ENCODE results near the gene WDR31.

WDR31 gene

DNA sequence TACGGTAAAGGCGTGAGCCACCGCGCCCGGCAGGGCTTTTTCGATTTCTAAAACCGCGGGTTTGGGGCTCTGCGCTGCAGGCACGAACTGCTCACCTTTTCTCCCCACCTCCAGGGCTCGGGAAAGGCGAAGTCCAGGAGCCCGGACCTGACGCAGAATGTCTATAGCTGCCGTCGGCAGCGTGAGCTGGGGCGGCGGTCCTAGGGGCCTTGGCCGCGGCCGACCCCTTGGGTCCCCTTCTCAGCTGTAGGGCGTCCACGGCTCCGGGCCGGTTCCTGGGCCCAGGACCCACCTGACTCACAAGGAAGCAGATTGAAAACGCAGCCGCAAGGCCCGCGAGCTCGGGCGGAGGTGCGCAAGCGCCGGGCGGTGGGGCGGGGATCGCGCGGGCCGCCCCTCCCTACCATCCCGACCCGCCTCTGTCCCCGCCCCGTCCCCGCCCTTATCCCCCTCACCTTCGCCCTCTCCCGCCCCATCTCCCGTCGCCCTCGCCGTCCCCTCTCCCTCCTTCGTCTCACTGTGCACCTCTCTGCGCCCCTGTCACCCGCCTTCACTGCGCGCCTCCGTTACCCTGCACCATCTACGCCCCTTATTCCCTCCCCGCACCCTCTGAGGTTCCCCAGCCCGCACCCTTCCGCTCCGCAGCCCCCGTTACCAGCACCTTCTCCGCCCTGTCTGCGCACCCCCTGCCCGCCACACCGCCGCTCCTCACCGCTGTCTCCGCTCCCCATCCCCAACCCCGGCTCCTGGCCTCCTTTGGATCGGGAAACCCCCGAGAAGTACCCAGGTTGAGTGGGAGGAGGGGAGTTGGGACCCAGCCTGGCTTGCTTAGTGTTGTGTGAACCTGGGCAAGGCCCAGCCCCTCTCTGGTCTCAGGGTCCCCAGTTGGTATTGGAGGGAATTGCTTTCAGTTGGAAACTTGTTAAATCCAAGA is 36.8 kb upstream of the WDR31 start, which contains the start of gene HDHD3 (continued):
- TF ChIP-seq ZNF610 (tag by site-specific recombination; IDR thresholded peaks at IDR 0.05; ENCODE audit: borderline replicate concordance), result peak; percentile 90; the same call in 1 of the 2 replicates
- TF ChIP-seq ZNF677 (tag by site-specific recombination; IDR thresholded peaks at IDR 0.05), result no peak
- no peak for TF ChIP-seq ZNF175 (tag by site-specific recombination; IDR thresholded peaks at IDR 0.05)
- TF ChIP-seq, protein P1, sequence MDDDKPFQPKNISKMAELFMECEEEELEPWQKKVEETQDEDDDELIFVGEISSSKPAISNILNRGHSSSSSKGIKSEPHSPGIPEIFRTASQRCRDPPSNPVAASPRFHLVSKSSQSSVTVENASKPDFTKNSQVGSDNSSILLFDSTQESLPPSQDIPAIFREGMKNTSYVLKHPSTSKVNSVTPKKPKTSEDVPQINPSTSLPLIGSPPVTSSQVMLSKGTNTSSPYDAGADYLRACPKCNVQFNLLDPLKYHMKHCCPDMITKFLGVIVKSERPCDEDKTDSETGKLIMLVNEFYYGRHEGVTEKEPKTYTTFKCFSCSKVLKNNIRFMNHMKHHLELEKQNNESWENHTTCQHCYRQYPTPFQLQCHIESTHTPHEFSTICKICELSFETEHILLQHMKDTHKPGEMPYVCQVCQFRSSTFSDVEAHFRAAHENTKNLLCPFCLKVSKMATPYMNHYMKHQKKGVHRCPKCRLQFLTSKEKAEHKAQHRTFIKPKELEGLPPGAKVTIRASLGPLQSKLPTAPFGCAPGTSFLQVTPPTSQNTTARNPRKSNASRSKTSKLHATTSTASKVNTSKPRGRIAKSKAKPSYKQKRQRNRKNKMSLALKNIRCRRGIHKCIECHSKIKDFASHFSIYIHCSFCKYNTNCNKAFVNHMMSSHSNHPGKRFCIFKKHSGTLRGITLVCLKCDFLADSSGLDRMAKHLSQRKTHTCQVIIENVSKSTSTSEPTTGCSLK (tag by site-specific recombination; IDR thresholded peaks at IDR 0.05), result no peak
- peak; percentile 93 for TF ChIP-seq KLF1 (tag by site-specific recombination; IDR thresholded peaks at IDR 0.05)
- no peak for TF ChIP-seq ZNF830 (tag by site-specific recombination; IDR thresholded peaks at IDR 0.05; ENCODE audit: low read depth)
- no peak for TF ChIP-seq SCRT1 (tag by site-specific recombination; IDR thresholded peaks at IDR 0.05; ENCODE audit: borderline replicate concordance)
- TF ChIP-seq ZSCAN23 (tag by site-specific recombination; IDR thresholded peaks at IDR 0.05), result no peak
- TF ChIP-seq SP3 (tag by site-specific recombination; IDR thresholded peaks at IDR 0.05), result peak; percentile 94
- no peak for TF ChIP-seq ZNF791 (tag by site-specific recombination; IDR thresholded peaks at IDR 0.05)
- TF ChIP-seq ZBTB20 (tag by site-specific recombination; IDR thresholded peaks at IDR 0.05), result peak; percentile 87; the same call in 1 of the 2 replicates
- TF ChIP-seq ZNF837 (tag by site-specific recombination; IDR thresholded peaks at IDR 0.05), result no peak
- TF ChIP-seq ZNF792 (tag by site-specific recombination; IDR thresholded peaks at IDR 0.05), result no peak
- TF ChIP-seq ZNF404 (tag by site-specific recombination; IDR thresholded peaks at IDR 0.05), result no peak
- TF ChIP-seq ZNF776 (tag by site-specific recombination; IDR thresholded peaks at IDR 0.05; ENCODE audit: borderline replicate concordance), result no peak
- TF ChIP-seq, protein P2, sequence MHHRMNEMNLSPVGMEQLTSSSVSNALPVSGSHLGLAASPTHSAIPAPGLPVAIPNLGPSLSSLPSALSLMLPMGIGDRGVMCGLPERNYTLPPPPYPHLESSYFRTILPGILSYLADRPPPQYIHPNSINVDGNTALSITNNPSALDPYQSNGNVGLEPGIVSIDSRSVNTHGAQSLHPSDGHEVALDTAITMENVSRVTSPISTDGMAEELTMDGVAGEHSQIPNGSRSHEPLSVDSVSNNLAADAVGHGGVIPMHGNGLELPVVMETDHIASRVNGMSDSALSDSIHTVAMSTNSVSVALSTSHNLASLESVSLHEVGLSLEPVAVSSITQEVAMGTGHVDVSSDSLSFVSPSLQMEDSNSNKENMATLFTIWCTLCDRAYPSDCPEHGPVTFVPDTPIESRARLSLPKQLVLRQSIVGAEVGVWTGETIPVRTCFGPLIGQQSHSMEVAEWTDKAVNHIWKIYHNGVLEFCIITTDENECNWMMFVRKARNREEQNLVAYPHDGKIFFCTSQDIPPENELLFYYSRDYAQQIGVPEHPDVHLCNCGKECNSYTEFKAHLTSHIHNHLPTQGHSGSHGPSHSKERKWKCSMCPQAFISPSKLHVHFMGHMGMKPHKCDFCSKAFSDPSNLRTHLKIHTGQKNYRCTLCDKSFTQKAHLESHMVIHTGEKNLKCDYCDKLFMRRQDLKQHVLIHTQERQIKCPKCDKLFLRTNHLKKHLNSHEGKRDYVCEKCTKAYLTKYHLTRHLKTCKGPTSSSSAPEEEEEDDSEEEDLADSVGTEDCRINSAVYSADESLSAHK (tag by site-specific recombination; IDR thresholded peaks at IDR 0.05), result no peak
- TF ChIP-seq SALL2 (tag by site-specific recombination; IDR thresholded peaks at IDR 0.05; ENCODE audit: borderline replicate concordance), result no peak
- TF ChIP-seq ZNF596 (tag by site-specific recombination; IDR thresholded peaks at IDR 0.05), result no peak
- TF ChIP-seq ZNF529 (tag by site-specific recombination; IDR thresholded peaks at IDR 0.05; ENCODE audit: insufficient replicate concordance), result no peak
- TF ChIP-seq, protein P3, sequence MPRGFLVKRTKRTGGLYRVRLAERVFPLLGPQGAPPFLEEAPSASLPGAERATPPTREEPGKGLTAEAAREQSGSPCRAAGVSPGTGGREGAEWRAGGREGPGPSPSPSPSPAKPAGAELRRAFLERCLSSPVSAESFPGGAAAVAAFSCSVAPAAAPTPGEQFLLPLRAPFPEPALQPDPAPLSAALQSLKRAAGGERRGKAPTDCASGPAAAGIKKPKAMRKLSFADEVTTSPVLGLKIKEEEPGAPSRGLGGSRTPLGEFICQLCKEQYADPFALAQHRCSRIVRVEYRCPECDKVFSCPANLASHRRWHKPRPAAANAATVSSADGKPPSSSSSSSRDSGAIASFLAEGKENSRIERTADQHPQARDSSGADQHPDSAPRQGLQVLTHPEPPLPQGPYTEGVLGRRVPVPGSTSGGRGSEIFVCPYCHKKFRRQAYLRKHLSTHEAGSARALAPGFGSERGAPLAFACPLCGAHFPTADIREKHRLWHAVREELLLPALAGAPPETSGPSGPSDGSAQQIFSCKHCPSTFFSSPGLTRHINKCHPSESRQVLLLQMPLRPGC (tag by site-specific recombination; IDR thresholded peaks at IDR 0.05), result no peak
- TF ChIP-seq GLIS1 (tag by site-specific recombination; IDR thresholded peaks at IDR 0.05), result no peak
- TF ChIP-seq ZNF324 (tag by site-specific recombination; IDR thresholded peaks at IDR 0.05), result no peak
- no peak for TF ChIP-seq ZNF292 (tag by site-specific recombination; IDR thresholded peaks at IDR 0.05; ENCODE audit: borderline replicate concordance, low read depth)
- TF ChIP-seq, protein P4, sequence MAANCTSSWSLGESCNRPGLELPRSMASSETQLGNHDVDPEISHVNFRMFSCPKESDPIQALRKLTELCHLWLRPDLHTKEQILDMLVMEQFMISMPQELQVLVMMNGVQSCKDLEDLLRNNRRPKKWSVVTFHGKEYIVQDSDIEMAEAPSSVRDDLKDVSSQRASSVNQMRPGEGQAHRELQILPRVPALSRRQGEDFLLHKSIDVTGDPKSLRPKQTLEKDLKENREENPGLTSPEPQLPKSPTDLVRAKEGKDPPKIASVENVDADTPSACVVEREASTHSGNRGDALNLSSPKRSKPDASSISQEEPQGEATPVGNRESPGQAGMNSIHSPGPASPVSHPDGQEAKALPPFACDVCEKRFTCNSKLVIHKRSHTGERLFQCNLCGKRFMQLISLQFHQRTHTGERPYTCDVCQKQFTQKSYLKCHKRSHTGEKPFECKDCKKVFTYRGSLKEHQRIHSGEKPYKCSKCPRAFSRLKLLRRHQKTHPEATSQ (tag by site-specific recombination; IDR thresholded peaks at IDR 0.05), result peak; percentile 36; the same call in 1 of the 2 replicates
- peak; percentile 91 for TF ChIP-seq KLF8 (tag by site-specific recombination; IDR thresholded peaks at IDR 0.05)
- TF ChIP-seq ZNF423 (tag by site-specific recombination; IDR thresholded peaks at IDR 0.05), result no peak
- no peak for TF ChIP-seq ZNF544 (tag by site-specific recombination; IDR thresholded peaks at IDR 0.05)
- TF ChIP-seq ZFP69B (tag by site-specific recombination; IDR thresholded peaks at IDR 0.05), result 0 out of 2 replicates have a peak, but pooled peaks have one; percentile 33
- no peak for TF ChIP-seq ZNF157 (tag by site-specific recombination; IDR thresholded peaks at IDR 0.05)
- peak; percentile 53; the same call in 1 of the 2 replicates for TF ChIP-seq GLIS2 (tag by site-specific recombination; IDR thresholded peaks at IDR 0.05)
- no peak for TF ChIP-seq ZNF112 (tag by site-specific recombination; IDR thresholded peaks at IDR 0.05)
- peak; percentile 73 for TF ChIP-seq ZBTB48 (tag by site-specific recombination; IDR thresholded peaks at IDR 0.05)
- TF ChIP-seq ZNF274 (IDR thresholded peaks at IDR 0.05; ENCODE audit: low read length), result no peak
- TF ChIP-seq ZNF274 (tag by site-specific recombination; IDR thresholded peaks at IDR 0.05; ENCODE audit: borderline replicate concordance), result no peak

All from HEK293 (cell line).